ENCODE measurements around the gene ELAVL3. TPM values are rescaled to one million over a fixed set of nuclear protein-coding genes. Genes with fewer than 3 reads are reported as not detected.
"Not testable (repeated sequence)": the region's sequence is repeated elsewhere in the genome, so short reads cannot be mapped to it uniquely, and the experiment has no call there.

ELAVL3 gene
- total RNA-seq, 8 experiments from 2014 or later, result 0.22 to 95.6 (median 47.7) TPM

GRCh38 chr19:11468266-11468845 lies 12.5 kb downstream of the ELAVL3 start:
- peaks cover 9 to 13% of the 10 kb centered on the region in 2 donors for H3K4me1 ChIP-seq (replicated peaks in 1 of 2)
- WGBS, 10 experiments, result 7 to 100% (median 72%) methylated on average over 1 to 8 of the region's 8 CpGs; no CpG with 5 or more reads in 1 of the 10 experiments
- peak in 2 of 8 experiments; percentile 59 to 71 for ATAC-seq (replicated peaks in 6 of 8)
- in situ Hi-C loops (cut with MboI; ENCODE audit: low pct_unique_long_range_greater_than_20kb in 2 of 9, low sequenced_read_pairs in 9 of 9, unreplicated experiment in 9 of 9); H3K27ac ChIP-seq; H3K4me3 ChIP-seq: not testable (repeated sequence)

DNA sequence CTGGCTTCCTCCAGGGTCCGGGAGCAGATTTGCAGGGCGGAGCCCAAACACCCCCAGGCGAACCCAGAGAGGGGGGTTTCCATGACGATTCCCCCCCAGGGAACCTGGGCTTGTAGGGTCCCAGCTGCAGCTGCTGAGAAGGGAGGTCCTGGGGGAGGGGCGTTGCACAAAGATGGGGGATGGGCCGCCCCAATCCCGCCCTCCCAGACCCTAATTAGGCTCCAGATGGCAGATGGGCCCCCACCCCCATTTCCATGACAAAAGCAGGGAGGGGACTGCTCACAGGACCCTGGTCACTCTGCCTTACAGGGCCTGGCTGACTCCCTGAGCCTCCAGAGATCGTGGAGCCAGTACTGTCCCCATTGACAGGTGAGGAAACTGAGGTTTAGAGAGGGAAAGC lies 15.2 kb downstream of the ELAVL3 start:
- WGBS, 10 experiments, result no CpG with 5 or more reads among the region's 8 CpGs
- peak overlapping the region in 1 of 2 donors; percentile 68 for H3K27ac ChIP-seq
- no peak overlapping the region for H3K4me3 ChIP-seq
- H3K4me1 ChIP-seq (replicated peaks in 1 of 2), result peaks cover 9 to 13% of the 10 kb centered on the region in 2 donors
- peak in 5 of 8 experiments; percentile 15 to 77 (median 58) for ATAC-seq (replicated peaks in 6 of 8)
- in situ Hi-C loops (cut with MboI; ENCODE audit: low pct_unique_long_range_greater_than_20kb in 2 of 9, low sequenced_read_pairs in 9 of 9, unreplicated experiment in 9 of 9), result no loop called here

GRCh38 chr19:11464333-11465265 lies 16.2 kb downstream of the ELAVL3 start:
- in situ Hi-C loops (cut with MboI; ENCODE audit: low pct_unique_long_range_greater_than_20kb in 2 of 9, low sequenced_read_pairs in 9 of 9, unreplicated experiment in 9 of 9), result no loop called here
- Histone ChIP-seq H3K4me1 (replicated peaks in 1 of 2) (peaks cover 9 to 13% of the 10 kb centered on the region in 2 donors), H3K27ac (no peak overlapping the region), H3K4me3 (no peak overlapping the region)
- WGBS, 10 experiments, result 40 to 100% (median 74%) methylated on average over 2 to 6 of the region's 11 CpGs; no CpG with 5 or more reads in 4 of the 10 experiments
- peak in 4 of 8 experiments; percentile 9 to 20 (median 17) for ATAC-seq (replicated peaks in 6 of 8)

GRCh38 chr19:11463391-11463790 lies 17.5 kb downstream of the ELAVL3 start:
- in situ Hi-C loops (cut with MboI; ENCODE audit: low pct_unique_long_range_greater_than_20kb in 2 of 9, low sequenced_read_pairs in 9 of 9, unreplicated experiment in 9 of 9), result no loop called here

DNA sequence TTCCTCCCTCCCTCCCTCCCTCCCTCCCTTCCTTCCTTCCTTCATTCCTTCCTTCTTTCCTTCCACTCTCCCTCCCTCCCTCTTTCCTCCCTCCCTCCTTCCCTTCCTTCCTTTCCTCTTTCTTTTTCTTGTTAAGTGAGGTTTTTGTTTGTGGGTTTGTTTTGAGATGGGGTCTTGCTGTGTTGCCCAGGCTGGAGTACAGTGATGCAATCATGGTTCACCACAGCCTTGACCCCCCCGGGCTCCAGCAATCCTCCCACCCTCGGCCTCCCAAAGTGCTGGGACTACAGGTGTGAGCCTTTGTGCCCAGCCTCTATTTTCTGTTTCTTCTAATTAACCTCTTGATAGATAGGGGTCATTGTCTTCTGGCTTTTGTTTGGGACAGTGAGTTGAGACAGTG lies 19.4 kb downstream of the ELAVL3 start:
- peaks cover 12 to 21% of the 10 kb centered on the region in 2 donors for H3K4me1 ChIP-seq (replicated peaks in 1 of 2)
- no peak for ATAC-seq (replicated peaks in 6 of 8)
- in situ Hi-C loops (cut with MboI; ENCODE audit: low pct_unique_long_range_greater_than_20kb in 2 of 9, low sequenced_read_pairs in 9 of 9, unreplicated experiment in 9 of 9), result no loop called here
- H3K4me3 ChIP-seq, result no peak overlapping the region
- no peak overlapping the region for H3K27ac ChIP-seq
- WGBS, 10 experiments, result 100% methylated on average over 2 of the region's 2 CpGs; no CpG with 5 or more reads in 9 of the 10 experiments

More at GRCh38 chr19:11463391-11463790, 17.5 kb downstream of the ELAVL3 start:
- 70 to 100% (median 89%) methylated on average over 1 to 6 of the region's 12 CpGs; no CpG with 5 or more reads in 2 of the 10 experiments for WGBS, 10 experiments
- ATAC-seq (replicated peaks in 6 of 8), result no peak
- H3K4me1 ChIP-seq (replicated peaks in 1 of 2), result peaks cover 9 to 13% of the 10 kb centered on the region in 2 donors
- H3K27ac ChIP-seq, result no peak overlapping the region
- no peak overlapping the region for H3K4me3 ChIP-seq

DNA sequence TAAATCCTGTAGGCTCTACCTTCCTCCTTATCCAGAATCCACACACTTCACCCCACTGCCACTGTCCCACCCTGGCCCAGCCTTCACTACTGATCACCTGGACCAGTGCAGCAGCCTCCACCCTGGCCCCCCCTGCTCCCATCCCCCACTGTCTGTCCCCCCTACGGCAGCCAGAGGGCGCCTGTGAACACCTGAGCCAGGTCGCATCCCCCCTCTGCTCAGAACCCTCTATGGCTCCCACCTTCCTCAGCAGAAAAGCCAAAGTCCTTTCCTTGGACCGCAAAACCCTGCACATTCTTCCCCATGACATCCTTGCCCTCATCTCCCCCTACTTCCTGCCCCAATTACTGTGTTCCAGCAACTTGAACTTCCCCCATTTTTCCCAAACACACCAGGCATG lies 20.6 kb downstream of the ELAVL3 start:
- WGBS, 10 experiments, result 67 to 100% (median 80%) methylated on average over 1 of the region's 4 CpGs; no CpG with 5 or more reads in 7 of the 10 experiments
- in situ Hi-C loops (cut with MboI; ENCODE audit: low pct_unique_long_range_greater_than_20kb in 2 of 9, low sequenced_read_pairs in 9 of 9, unreplicated experiment in 9 of 9), result no loop called here
- ATAC-seq (replicated peaks in 6 of 8), result no peak

DNA sequence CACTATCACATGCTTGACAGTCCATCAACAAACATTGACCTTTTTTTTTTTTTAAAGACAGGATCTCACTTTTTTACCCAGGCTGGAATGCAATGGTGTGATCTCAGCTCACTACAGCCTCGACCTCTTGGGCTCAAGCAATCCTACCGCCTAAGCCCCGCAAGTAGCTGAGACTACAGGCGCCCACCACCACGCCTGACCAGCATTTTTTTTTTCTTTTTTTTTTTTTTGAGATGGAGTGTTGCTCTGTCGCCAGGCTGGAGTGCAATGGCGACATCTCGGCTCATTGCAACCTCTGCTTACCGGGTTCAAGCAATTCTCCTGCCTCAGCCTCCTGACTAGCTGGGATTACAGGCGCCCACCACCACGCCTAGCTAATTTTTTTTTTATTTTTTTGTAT lies 21.9 kb downstream of the ELAVL3 start:
- WGBS, 10 experiments, result 65 to 93% (median 82%) methylated on average over 1 to 8 of the region's 11 CpGs; no CpG with 5 or more reads in 4 of the 10 experiments
- H3K4me3 ChIP-seq; H3K27ac ChIP-seq; in situ Hi-C loops (cut with MboI; ENCODE audit: low pct_unique_long_range_greater_than_20kb in 2 of 9, low sequenced_read_pairs in 9 of 9, unreplicated experiment in 9 of 9); H3K4me1 ChIP-seq (replicated peaks in 1 of 2): not testable (repeated sequence)
- peak in 1 of 8 experiments; percentile 9 for ATAC-seq (replicated peaks in 6 of 8)

More for the DNA sequence above, 20.6 kb downstream of the ELAVL3 start:
- Histone ChIP-seq H3K27ac (no peak overlapping the region), H3K4me1 (replicated peaks in 1 of 2) (peaks cover 5 to 8% of the 10 kb centered on the region in 2 donors), H3K4me3 (no peak overlapping the region)

- Histone ChIP-seq H3K4me3 (no peak overlapping the region), H3K4me1 (replicated peaks in 1 of 2) (peaks cover 3 to 10% of the 10 kb centered on the region in 2 donors), H3K27ac (no peak overlapping the region)
- 65 to 100% (median 88%) methylated on average over 1 to 5 of the region's 19 CpGs; no CpG with 5 or more reads in 6 of the 10 experiments for WGBS, 10 experiments
- in situ Hi-C loops (cut with MboI; ENCODE audit: low pct_unique_long_range_greater_than_20kb in 2 of 9, low sequenced_read_pairs in 9 of 9, unreplicated experiment in 9 of 9), result no loop called here
- peak in 1 of 8 experiments; percentile 3 for ATAC-seq (replicated peaks in 6 of 8)
Measured at GRCh38 chr19:11458236-11458900, 22.5 kb downstream of the ELAVL3 start.

DNA sequence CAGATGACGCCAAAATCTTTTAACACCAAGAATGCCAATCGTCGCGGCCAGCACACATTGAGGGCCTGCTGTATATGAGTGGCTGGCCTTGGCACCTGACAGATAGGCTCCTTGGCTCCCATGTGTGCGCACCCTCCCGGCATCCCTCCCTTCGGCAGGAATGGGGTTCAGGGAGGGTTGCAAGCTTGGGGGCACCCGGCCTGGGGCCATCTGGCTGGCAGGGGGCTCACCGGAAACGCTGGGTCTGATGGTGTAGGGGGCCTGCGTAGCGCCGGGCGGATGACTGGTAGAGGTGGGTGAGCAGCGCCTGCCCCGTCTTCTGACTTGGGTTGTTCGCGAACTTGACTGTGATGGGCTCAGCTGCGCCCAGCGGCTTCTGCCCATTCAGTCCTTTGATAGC lies 23.0 kb downstream of the ELAVL3 start:
- H3K27ac ChIP-seq, result no peak overlapping the region
- 53 to 100% (median 88%) methylated on average over 1 to 9 of the region's 20 CpGs; no CpG with 5 or more reads in 6 of the 10 experiments for WGBS, 10 experiments
- no peak for ATAC-seq (replicated peaks in 6 of 8)
- H3K4me3 ChIP-seq, result no peak overlapping the region
- peaks cover 8 to 15% of the 10 kb centered on the region in 2 donors for H3K4me1 ChIP-seq (replicated peaks in 1 of 2)
- in situ Hi-C loops (cut with MboI; ENCODE audit: low pct_unique_long_range_greater_than_20kb in 2 of 9, low sequenced_read_pairs in 9 of 9, unreplicated experiment in 9 of 9), result no loop called here

DNA sequence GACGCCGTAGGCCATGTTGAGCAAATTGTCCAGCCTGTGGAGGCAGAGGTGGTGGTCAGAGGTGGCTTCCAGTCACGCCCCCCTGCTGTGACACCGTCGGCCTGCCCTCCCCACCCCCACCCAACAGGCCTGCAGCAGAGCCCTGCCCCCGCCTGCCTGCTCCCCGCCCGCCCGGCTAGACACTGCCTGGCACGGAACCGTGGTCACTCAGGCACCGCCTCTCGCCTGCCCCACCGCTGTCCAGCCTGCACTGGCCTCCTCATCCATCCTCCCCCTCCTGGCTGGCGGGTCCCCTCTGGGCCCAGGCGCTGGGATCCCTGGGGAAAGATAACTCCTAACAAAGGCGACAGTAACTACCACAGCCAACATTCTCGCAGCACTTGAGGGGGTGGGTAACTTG lies 23.7 kb downstream of the ELAVL3 start:
- peak in 7 of 8 experiments; percentile 26 to 79 (median 68) for ATAC-seq (replicated peaks in 6 of 8)
- in situ Hi-C loops (cut with MboI; ENCODE audit: low pct_unique_long_range_greater_than_20kb in 2 of 9, low sequenced_read_pairs in 9 of 9, unreplicated experiment in 9 of 9), result no loop called here
- no CpG with 5 or more reads among the region's 18 CpGs for WGBS, 10 experiments
- H3K4me3 ChIP-seq, result no peak overlapping the region
- no peak overlapping the region for H3K27ac ChIP-seq
- H3K4me1 ChIP-seq (replicated peaks in 1 of 2), result peaks cover 15 to 20% of the 10 kb centered on the region in 2 donors

DNA sequence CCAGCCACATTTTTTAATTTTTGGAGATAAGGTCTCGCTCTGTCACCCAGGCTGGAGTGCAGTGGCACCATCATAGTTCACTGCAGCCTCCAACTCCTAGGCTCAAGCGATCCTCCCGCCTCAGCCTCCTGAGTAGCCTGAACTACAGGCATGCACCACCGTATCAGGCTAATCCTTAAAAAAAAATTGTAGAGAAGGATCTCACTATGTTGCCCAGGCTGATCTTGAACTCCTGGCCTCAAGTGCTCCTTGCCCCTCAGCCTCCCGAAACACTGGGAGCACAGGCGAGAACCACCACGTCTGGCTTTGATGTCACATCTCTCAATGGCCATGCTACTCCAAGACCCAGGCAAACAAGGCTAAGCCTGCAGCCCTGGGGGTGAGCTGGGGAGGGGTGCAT lies 24.2 kb downstream of the ELAVL3 start:
- Histone ChIP-seq H3K27ac (no peak overlapping the region), H3K4me1 (replicated peaks in 1 of 2) (peaks cover 20 to 24% of the 10 kb centered on the region in 2 donors), H3K4me3 (no peak overlapping the region)
- 92 to 100% (median 100%) methylated on average over 1 to 7 of the region's 7 CpGs; no CpG with 5 or more reads in 3 of the 10 experiments for WGBS, 10 experiments
- ATAC-seq (replicated peaks in 6 of 8), result no peak
- in situ Hi-C loops (cut with MboI; ENCODE audit: low pct_unique_long_range_greater_than_20kb in 2 of 9, low sequenced_read_pairs in 9 of 9, unreplicated experiment in 9 of 9), result no loop called here

DNA sequence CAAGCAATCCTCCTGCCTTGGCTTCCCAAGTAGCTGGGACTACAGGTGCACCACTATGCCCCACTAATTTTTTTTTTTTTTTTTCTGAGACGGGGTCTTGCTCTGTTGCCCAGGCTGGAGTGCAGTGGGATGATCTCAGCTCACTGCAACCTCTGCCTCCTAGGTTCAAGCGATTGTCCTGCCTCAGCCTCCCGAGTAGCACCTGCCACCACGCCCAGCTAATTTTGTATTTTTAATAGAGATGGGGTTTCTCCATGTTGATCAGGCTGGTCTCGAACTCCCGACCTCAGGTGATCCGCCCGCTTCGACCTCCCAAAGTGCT lies 25.7 kb downstream of the ELAVL3 start:
- H3K4me1 ChIP-seq (replicated peaks in 1 of 2), result peaks cover 28 to 31% of the 10 kb centered on the region in 2 donors
- ATAC-seq (replicated peaks in 6 of 8); H3K27ac ChIP-seq; in situ Hi-C loops (cut with MboI; ENCODE audit: low pct_unique_long_range_greater_than_20kb in 2 of 9, low sequenced_read_pairs in 9 of 9, unreplicated experiment in 9 of 9); H3K4me3 ChIP-seq: not testable (repeated sequence)
- WGBS, 10 experiments, result 76 to 100% (median 92%) methylated on average over 1 to 6 of the region's 9 CpGs; no CpG with 5 or more reads in 5 of the 10 experiments
